COR-L47 (cell line): ENCODE results near the gene ODR4.
"Not testable (repeated sequence)": the region's sequence is repeated elsewhere in the genome, so short reads cannot be mapped to it uniquely, and the experiment has no call there.

Source experiments
- DNase-seq: peaks from one replicate; lab custom pipeline; 2025; lab: John Stamatoyannopoulos, UW

ODR4 gene

GRCh38 chr1:186375152-186375928, at the start of gene ODR4, which contains the start of gene TPR:
TSS of gene ODR4 (plus strand) at chr1:186375838. CDS start at chr1:186379786, 3,948 bp downstream.
TSS of gene TPR (minus strand) at chr1:186375253. CDS start at chr1:186375028, 225 bp downstream.
- DNase-seq: peak; percentile 98

- DNase-seq: no peak
Measured at GRCh38 chr1:186326009-186326408, 49.6 kb upstream of the ODR4 start.

- DNase-seq: no peak
Measured at GRCh38 chr1:186327331-186327730, 48.3 kb upstream of the ODR4 start.

GRCh38 chr1:186330758-186331157, 44.9 kb upstream of the ODR4 start:
- DNase-seq: no peak

- DNase-seq: no peak
Measured at GRCh38 chr1:186337554-186337953, 38.1 kb upstream of the ODR4 start.

- DNase-seq: no peak
Measured at GRCh38 chr1:186340772-186341171, 34.9 kb upstream of the ODR4 start.

GRCh38 chr1:186347837-186348691, 27.6 kb upstream of the ODR4 start:
- not testable (repeated sequence) for DNase-seq

- peak; percentile 32 for DNase-seq
Measured at GRCh38 chr1:186374303-186375151, 1.1 kb upstream of the ODR4 start.

GRCh38 chr1:186375929-186376319, 286 bp downstream of the ODR4 start:
- no peak for DNase-seq

GRCh38 chr1:186386725-186387383, 11.2 kb downstream of the ODR4 start:
- DNase-seq: no peak

GRCh38 chr1:186390925-186391324, 15.3 kb downstream of the ODR4 start:
- DNase-seq: no peak

GRCh38 chr1:186391841-186392240, 16.2 kb downstream of the ODR4 start:
- DNase-seq: no peak

GRCh38 chr1:186392711-186393110, 17.1 kb downstream of the ODR4 start:
- not testable (repeated sequence) for DNase-seq

- not testable (repeated sequence) for DNase-seq
Measured at GRCh38 chr1:186401446-186401845, 25.8 kb downstream of the ODR4 start.

GRCh38 chr1:186403632-186404031, 28.0 kb downstream of the ODR4 start:
- DNase-seq: no peak

GRCh38 chr1:186404454-186405051, 28.9 kb downstream of the ODR4 start:
- peak; percentile 33 for DNase-seq

- no peak for DNase-seq
Measured at GRCh38 chr1:186409091-186409490, 33.5 kb downstream of the ODR4 start.

- DNase-seq: no peak
Measured at GRCh38 chr1:186413319-186413718, 37.7 kb downstream of the ODR4 start.

- no peak for DNase-seq
Measured at GRCh38 chr1:186418503-186418902, 42.9 kb downstream of the ODR4 start.

GRCh38 chr1:186420311-186420710, 44.7 kb downstream of the ODR4 start:
- DNase-seq: no peak

- no peak for DNase-seq
Measured at GRCh38 chr1:186420923-186421322, 45.3 kb downstream of the ODR4 start.
